SK-N-MC (cell line): ENCODE measurements around the gene CCNJL.

Source experiments
- DNase-seq: peaks from one replicate; pipeline ENCODE4 v3.0.0-alpha.2; 2011; ENCODE audit warnings: low read depth, low spot score
- H3K27ac ChIP-seq: fragments of 200-600 bp; sonication (generic); 2 replicates; pipeline ENCODE4 v1.5.1; 2016; ENCODE audit warnings: mixed run types
- H3K36me3 ChIP-seq: fragments of 200-600 bp; sonication (generic); 2 replicates; pipeline ENCODE4 v1.6.1; 2017; ENCODE audit warnings: antibody characterized with exemption, low read length, mixed read lengths; ENCODE audit not compliant: insufficient read depth
- H3K4me3 ChIP-seq: fragments of 200-600 bp; sonication (generic); 2 replicates; pipeline ENCODE4 v1.5.1; 2016
- H3K9ac ChIP-seq: fragments of 200-600 bp; sonication (generic); 2 replicates; pipeline ENCODE4 v1.8.0; 2017; ENCODE audit warnings: mixed run types, mixed read lengths; ENCODE audit not compliant: insufficient read length
- H3K9me3 ChIP-seq: fragments of 200-600 bp; sonication (generic); 2 replicates; pipeline ENCODE4 v1.6.1; 2017; ENCODE audit warnings: low read depth, mild to moderate bottlenecking, antibody characterized with exemption, low read length, moderate library complexity, mixed read lengths
- EZH2 ChIP-seq: fragments of 200-600 bp; sonication (generic); IDR thresholded peaks from one replicate; pipeline ENCODE4 v1.6.1; 2017; ENCODE audit warnings: antibody characterized with exemption
- FOXP2 ChIP-seq: optimal IDR thresholded peaks from 2 replicates; pipeline ENCODE3; 2011; ENCODE audit warnings: mild to moderate bottlenecking, moderate library complexity; ENCODE audit not compliant: insufficient read depth; ENCODE audit errors: extremely low read length, control extremely low read depth
- POLR2AphosphoS5 ChIP-seq: IDR thresholded peaks from 2 replicates; pipeline ENCODE4 v1.6.1; 2012; ENCODE audit warnings: mild to moderate bottlenecking, low read depth, low read length, borderline replicate concordance

CCNJL gene

DNA sequence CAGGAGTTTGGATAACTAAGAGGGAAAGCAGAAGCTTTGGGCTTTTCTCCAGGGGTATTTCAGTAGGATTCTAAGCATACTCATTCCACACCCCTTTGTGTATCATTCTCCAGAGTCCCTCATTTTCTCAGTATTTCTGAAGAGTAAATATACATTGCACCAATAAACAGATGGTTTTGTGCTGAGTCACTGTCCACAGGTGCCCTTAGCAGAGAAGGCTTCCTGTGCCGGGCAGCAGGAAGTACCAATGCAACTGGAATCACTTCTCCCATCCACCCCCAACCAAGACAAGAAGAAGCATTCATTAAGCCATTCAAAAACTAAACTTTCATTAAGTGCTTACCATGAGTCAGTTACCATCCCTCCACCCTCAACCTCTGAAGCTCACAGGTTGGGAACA is 3.6 kb upstream of the CCNJL start:
- DNase-seq = no peak
- Histone ChIP-seq H3K36me3 (no peaks in the 10 kb centered on the region), H3K4me3 (no peak overlapping the region), H3K9me3 (no peaks in the 10 kb centered on the region), H3K27ac (no peak overlapping the region), H3K9ac (no peak overlapping the region)
- TF ChIP-seq POLR2AphosphoS5 (no peak), EZH2 (no peak), FOXP2 (no peak)

DNA sequence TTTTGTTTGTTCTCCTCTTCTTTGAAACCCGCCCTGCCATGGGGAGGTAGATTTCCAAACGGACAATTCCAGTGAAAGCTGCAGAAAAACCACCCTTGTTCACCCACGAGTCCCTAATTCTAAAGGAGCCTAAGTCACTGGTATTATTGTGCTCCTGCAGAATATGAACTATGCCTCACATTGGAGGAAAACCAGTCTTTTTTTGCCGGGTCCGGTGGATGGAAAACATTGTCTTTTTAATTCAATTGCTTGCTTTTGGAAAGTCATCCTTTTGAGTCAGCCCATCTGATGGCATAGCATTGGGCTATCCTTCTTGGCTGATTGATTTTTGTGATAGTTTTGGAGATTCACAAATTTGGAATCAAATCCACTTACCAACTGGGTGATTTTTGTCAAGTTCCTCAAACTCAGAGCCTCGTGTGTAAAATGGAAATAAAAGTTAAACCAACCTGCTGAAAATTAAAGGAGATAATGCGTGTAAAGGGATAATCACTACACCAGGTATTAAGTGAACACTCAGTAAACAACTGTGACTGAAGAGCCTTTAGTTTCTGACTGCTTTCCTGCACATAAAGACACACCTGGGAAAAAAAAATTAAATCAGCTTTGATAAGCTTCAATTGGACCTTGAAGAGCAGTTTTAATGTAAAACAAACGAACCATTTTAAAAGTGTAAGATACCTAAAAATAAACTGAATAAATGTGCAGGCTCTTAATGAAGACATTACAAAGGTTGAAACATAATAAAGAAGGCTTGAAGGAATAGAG is 780 bp upstream of the CCNJL start:
- Histone ChIP-seq H3K4me3 (peak overlapping the region; percentile 99), H3K9ac (peak overlapping the region; percentile 83), H3K9me3 (no peaks in the 10 kb centered on the region), H3K27ac (no peak overlapping the region), H3K36me3 (peaks cover 5% of the 10 kb centered on the region; the same call in 1 of the 2 replicates)
- DNase-seq = no peak
- no peak for TF ChIP-seq EZH2
- no peak for TF ChIP-seq POLR2AphosphoS5
- TF ChIP-seq FOXP2 = no peak

DNA sequence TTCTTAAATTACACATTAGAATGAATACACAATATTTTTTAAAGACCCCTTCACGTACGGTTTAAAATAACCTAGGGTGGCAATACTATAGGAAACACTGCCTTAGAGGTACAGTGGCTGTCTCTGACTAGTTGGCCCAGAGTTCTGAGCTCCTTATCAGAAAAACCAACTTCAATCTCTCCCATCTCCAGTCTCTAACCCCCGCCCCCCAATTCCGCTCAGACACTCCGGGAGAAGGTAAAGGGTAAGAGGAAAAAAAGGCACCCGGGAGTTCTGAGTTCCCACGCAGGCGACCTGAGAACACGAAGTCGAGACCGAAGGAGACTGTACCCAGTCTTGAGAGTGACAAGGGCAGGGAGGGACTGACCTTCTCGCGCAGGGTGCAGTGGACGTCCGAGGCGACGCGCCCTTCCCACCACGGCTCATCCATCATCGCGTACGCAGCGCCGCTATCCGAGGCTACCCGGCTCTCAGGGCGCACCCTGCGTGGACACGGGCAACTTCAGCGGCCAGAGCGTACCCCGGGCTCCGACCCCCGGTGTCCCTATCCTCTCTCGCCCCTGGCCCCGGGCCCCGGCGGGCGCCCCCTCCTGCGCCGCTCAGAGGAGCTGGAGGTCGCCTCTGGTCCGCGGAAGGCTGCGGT is 752 bp downstream of the CCNJL start:
- peaks cover 5% of the 10 kb centered on the region; the same call in 1 of the 2 replicates for H3K36me3 ChIP-seq
- H3K4me3 ChIP-seq = peak overlapping the region; percentile 99
- no peak overlapping the region for H3K27ac ChIP-seq
- no peaks in the 10 kb centered on the region for H3K9me3 ChIP-seq
- no peak for TF ChIP-seq POLR2AphosphoS5
- TF ChIP-seq EZH2 = no peak
- TF ChIP-seq FOXP2 = no peak
- no peak for DNase-seq
- H3K9ac ChIP-seq = peak overlapping the region; percentile 83

DNA sequence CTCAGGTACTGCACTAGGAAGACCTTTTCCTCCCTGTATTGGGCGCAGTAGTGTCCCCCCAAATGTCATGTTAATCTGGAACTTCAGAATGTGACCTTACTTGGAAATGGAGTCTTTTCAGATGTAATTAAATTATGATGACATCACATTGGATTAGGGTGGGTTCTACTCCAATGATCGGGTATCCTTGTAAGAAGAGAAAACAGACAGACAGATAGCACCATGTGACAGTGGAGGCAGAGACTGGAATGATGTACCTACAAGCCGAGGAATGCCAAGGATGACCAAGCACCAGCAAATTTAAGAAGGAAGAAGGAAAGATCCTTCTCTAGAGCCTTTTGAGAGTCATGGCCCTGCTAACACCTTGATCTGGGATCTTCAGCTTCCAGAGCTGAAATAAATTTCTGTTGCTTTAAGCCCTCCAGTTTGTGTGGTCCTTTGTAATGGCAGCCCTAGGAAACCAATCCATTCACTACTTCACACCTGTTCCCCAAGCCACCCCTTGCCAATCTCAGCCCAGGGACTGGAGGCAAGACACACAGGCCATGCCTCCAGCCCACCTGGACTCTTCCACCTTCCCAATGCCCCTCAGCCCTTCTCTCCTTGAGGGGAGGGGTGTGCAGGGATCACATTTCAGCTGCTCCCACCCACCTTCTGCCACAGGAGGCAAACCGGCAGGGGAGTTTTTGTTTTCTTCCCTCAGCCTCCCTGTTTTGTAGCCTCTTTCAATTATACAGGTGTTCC is 1.6 kb downstream of the CCNJL start:
- no peak overlapping the region for H3K9ac ChIP-seq
- no peak overlapping the region; the same call in 1 of the 2 replicates for H3K4me3 ChIP-seq
- H3K9me3 ChIP-seq = no peaks in the 10 kb centered on the region
- TF ChIP-seq EZH2 = no peak
- TF ChIP-seq POLR2AphosphoS5 = no peak
- no peak for TF ChIP-seq FOXP2
- DNase-seq = no peak
- no peak overlapping the region for H3K27ac ChIP-seq
- peaks cover 5% of the 10 kb centered on the region; the same call in 1 of the 2 replicates for H3K36me3 ChIP-seq

DNA sequence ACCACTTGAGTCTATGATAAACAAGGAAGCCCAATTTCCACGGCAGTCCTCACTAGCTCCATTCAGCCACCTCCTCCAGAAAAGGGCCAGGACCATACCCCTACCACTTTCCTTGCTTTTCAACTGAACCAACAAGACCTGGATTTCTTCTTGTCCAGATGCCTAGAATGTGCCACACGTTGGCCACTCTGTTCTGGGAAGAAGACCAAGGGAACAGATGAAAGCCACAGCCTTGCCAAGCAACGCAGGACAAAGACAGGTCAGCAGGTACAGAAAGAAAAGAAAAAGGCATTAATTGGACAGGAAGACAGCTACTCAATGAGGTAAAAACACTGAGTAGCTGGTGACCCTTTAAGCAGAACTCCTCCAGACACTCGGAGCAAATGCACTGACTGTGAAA is 2.2 kb downstream of the CCNJL start:
- Histone ChIP-seq H3K27ac (no peak overlapping the region), H3K9ac (no peak overlapping the region), H3K9me3 (no peaks in the 10 kb centered on the region), H3K4me3 (no peak overlapping the region), H3K36me3 (peaks cover 5% of the 10 kb centered on the region; the same call in 1 of the 2 replicates)
- no peak for DNase-seq
- TF ChIP-seq FOXP2 = no peak
- no peak for TF ChIP-seq POLR2AphosphoS5
- no peak for TF ChIP-seq EZH2

GRCh38 chr5:160306696-160307095 is 5.7 kb downstream of the CCNJL start:
- no peaks in the 10 kb centered on the region for H3K9me3 ChIP-seq
- H3K4me3 ChIP-seq = no peak overlapping the region
- no peak for DNase-seq
- H3K9ac ChIP-seq = no peak overlapping the region
- TF ChIP-seq POLR2AphosphoS5 (no peak), EZH2 (no peak), FOXP2 (no peak)
- H3K36me3 ChIP-seq = peaks cover 5% of the 10 kb centered on the region; the same call in 1 of the 2 replicates
- H3K27ac ChIP-seq = no peak overlapping the region

- TF ChIP-seq POLR2AphosphoS5 (no peak), EZH2 (no peak), FOXP2 (no peak)
- no peak for DNase-seq
- Histone ChIP-seq H3K36me3 (peaks cover 5% of the 10 kb centered on the region; the same call in 1 of the 2 replicates), H3K9me3 (no peaks in the 10 kb centered on the region), H3K4me3 (no peak overlapping the region), H3K27ac (no peak overlapping the region), H3K9ac (no peak overlapping the region)
These were observed 7.0 kb downstream of the CCNJL start for GRCh38 chr5:160305319-160305718.

DNA sequence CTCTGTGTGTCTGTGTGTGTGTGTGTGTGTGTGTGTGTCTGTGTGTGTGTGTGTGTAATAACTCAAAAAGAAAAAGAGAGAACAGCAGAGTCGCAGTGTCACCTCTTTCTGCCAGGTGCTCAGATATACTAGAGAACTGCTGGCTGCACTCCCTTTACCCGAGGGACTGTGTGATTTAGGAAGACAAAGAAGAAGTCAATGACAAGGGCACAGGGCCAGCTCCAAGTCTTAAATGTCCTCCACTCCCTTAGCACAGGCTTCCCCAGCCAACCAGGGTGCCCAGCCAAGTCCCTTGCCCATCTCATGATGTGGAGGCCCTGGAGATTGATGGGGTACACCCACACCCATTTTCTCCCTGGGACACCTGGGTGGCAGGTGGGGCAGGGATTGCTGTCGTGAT is 8.7 kb downstream of the CCNJL start:
- H3K36me3 ChIP-seq = no peaks in the 10 kb centered on the region

More for the DNA sequence above, 8.7 kb downstream of the CCNJL start:
- TF ChIP-seq POLR2AphosphoS5 (no peak), EZH2 (no peak), FOXP2 (no peak)
- no peak overlapping the region for H3K4me3 ChIP-seq
- H3K9me3 ChIP-seq = no peaks in the 10 kb centered on the region
- no peak overlapping the region for H3K9ac ChIP-seq
- DNase-seq = no peak
- no peak overlapping the region for H3K27ac ChIP-seq
